Measurements from ENCODE around the gene NHERF1.

DNA sequence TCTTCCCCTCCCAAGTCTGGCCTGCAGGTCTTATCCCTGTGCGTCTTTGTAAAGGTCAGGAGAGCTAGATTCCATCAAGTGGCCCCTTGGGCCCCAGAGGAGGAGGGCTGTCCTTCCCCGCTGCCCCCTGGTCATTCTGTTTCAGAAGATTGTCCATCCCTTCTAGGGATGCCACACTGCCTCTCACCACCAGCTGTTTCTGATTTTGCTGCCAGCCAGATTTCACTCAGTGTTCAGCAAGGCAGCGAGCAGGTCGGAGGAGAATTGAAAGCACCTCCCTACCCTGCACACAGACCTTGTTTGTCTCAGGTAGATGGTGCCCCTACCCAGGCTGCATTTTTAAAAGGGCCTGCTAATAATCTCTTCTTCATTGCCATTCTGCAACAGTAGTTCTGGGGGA, 49.4 kb downstream of the NHERF1 start:
- TF ChIP-seq EZH2 (IDR thresholded peaks at IDR 0.05; ENCODE audit: low read length): no peak
- TF ChIP-seq, protein P1, sequence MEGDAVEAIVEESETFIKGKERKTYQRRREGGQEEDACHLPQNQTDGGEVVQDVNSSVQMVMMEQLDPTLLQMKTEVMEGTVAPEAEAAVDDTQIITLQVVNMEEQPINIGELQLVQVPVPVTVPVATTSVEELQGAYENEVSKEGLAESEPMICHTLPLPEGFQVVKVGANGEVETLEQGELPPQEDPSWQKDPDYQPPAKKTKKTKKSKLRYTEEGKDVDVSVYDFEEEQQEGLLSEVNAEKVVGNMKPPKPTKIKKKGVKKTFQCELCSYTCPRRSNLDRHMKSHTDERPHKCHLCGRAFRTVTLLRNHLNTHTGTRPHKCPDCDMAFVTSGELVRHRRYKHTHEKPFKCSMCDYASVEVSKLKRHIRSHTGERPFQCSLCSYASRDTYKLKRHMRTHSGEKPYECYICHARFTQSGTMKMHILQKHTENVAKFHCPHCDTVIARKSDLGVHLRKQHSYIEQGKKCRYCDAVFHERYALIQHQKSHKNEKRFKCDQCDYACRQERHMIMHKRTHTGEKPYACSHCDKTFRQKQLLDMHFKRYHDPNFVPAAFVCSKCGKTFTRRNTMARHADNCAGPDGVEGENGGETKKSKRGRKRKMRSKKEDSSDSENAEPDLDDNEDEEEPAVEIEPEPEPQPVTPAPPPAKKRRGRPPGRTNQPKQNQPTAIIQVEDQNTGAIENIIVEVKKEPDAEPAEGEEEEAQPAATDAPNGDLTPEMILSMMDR (optimal IDR thresholded peaks at IDR 0.05 in 1 of 3, IDR thresholded peaks at IDR 0.05 in 1 of 3, conservative IDR thresholded peaks at IDR 0.05 in 1 of 3; ENCODE audit: extremely low read depth in 1 of 3, insufficient read depth in 2 of 3, low read length in 3 of 3): no peak
